HG02678 (cell line): ENCODE measurements around the gene C1QTNF9B.
"Not testable (repeated sequence)": the region's sequence is repeated elsewhere in the genome, so short reads cannot be mapped to it uniquely, and the experiment has no call there.

Source experiments
- ATAC-seq: cut with Tn5 transposase; IDR thresholded peaks from one replicate; pipeline ENCODE4 v1.9.1; 2021; ENCODE audit warnings: mild to moderate bottlenecking, moderate library complexity; ENCODE audit not compliant: unreplicated experiment

The C1QTNF9B gene

GRCh38 chr13:23897452-23897919 lies at the start of gene C1QTNF9B:
C1QTNF9B (minus strand) TSS chr13:23897502.
- not testable (repeated sequence) for ATAC-seq

- no peak for ATAC-seq
Measured at GRCh38 chr13:23946900-23947299, 49.6 kb upstream of the C1QTNF9B start.

GRCh38 chr13:23946067-23946466 lies 48.8 kb upstream of the C1QTNF9B start:
- ATAC-seq = no peak

- ATAC-seq = no peak
Measured at GRCh38 chr13:23945612-23946011, 48.3 kb upstream of the C1QTNF9B start.

- ATAC-seq = no peak
Measured at GRCh38 chr13:23941211-23941610, 43.9 kb upstream of the C1QTNF9B start.

GRCh38 chr13:23939666-23940065 lies 42.4 kb upstream of the C1QTNF9B start:
- not testable (repeated sequence) for ATAC-seq

- no peak for ATAC-seq
Measured at GRCh38 chr13:23934520-23934919, 37.2 kb upstream of the C1QTNF9B start.

- ATAC-seq = no peak
Measured at GRCh38 chr13:23928985-23929384, 31.7 kb upstream of the C1QTNF9B start.

- ATAC-seq = no peak
Measured at GRCh38 chr13:23923031-23923430, 25.7 kb upstream of the C1QTNF9B start.

GRCh38 chr13:23922005-23922932 lies 25.0 kb upstream of the C1QTNF9B start:
- ATAC-seq = no peak

GRCh38 chr13:23921451-23921888 lies 24.2 kb upstream of the C1QTNF9B start:
- ATAC-seq = no peak

GRCh38 chr13:23919006-23919405 lies 21.7 kb upstream of the C1QTNF9B start:
- ATAC-seq = no peak

GRCh38 chr13:23918208-23918607 lies 20.9 kb upstream of the C1QTNF9B start:
- ATAC-seq = no peak

GRCh38 chr13:23915308-23915707 lies 18.0 kb upstream of the C1QTNF9B start:
- no peak for ATAC-seq

GRCh38 chr13:23912469-23912868 lies 15.2 kb upstream of the C1QTNF9B start:
- no peak for ATAC-seq

- ATAC-seq = no peak
Measured at GRCh38 chr13:23909606-23910005, 12.3 kb upstream of the C1QTNF9B start.

GRCh38 chr13:23905766-23906165 lies 8.5 kb upstream of the C1QTNF9B start:
- no peak for ATAC-seq

- no peak for ATAC-seq
Measured at GRCh38 chr13:23903906-23904280, 6.6 kb upstream of the C1QTNF9B start.

- no peak for ATAC-seq
Measured at GRCh38 chr13:23902975-23903905, 5.9 kb upstream of the C1QTNF9B start.

GRCh38 chr13:23901365-23901764 lies 4.1 kb upstream of the C1QTNF9B start:
- no peak for ATAC-seq

GRCh38 chr13:23899555-23899954 lies 2.3 kb upstream of the C1QTNF9B start:
- ATAC-seq = no peak
